HepG2 (cell line): Measurements from ENCODE around the gene KCNMA1. TPM values are rescaled to one million over a fixed set of nuclear protein-coding genes. Genes with fewer than 3 reads are reported as not detected.

ENCODE experiments used
- ATAC-seq: fragments of 200-7000 bp; cut with Tn5 transposase; 3 replicates; pipeline ENCODE4 v1.9.1; 2020; ENCODE audit warnings: mild to moderate bottlenecking, moderate library complexity
- BruUV-seq: library from RNA; stranded (reverse); fragments of 400-500 nt; replicated peaks from 2 replicates; lab custom pipeline; 2021; lab: Mats Ljungman, UMichigan
- CTCF ChIA-PET: fragments of 300-600 bp; formaldehyde crosslinking; extraction: SDS; loops from one replicate; lab custom pipeline; 2021; ENCODE audit warnings: low total read pairs, inconsistent platforms, low intra/inter-chr PET ratio; lab: Yijun Ruan, JAX
- POLR2A ChIA-PET: fragments of 350-600 bp; sonication (Branson Sonifier 250); formaldehyde crosslinking; loops from one replicate; lab custom pipeline; 2020; ENCODE audit warnings: antibody characterized with exemption, inconsistent platforms; lab: Yijun Ruan, JAX
- DNase-seq: peaks from one replicate; pipeline ENCODE4 v3.0.0-alpha.2; 2015; ENCODE audit warnings: low spot score
- FAIRE-seq: peaks from 3 replicates; lab custom pipeline; 2011; peaks lifted over from hg19 to GRCh38; lab: Jason Lieb, UNC
- H2AFZ ChIP-seq: one replicate; pipeline ENCODE4 v1.6.1; 2011; ENCODE audit warnings: low read length, inconsistent platforms
- H3K27ac ChIP-seq: fragments of 300-600 bp; 3 replicates; pipeline ENCODE4 v1.8.0; 2011; ENCODE audit warnings: mixed run types, mild to moderate bottlenecking, mixed read lengths, low read length, inconsistent platforms; ENCODE audit not compliant: insufficient read depth; ENCODE audit errors: extremely low read length
- H3K27me3 ChIP-seq, 2 experiments: fragments of 200-600 bp in 1 of 2; 2 replicates in 1 of 2; 3 replicates in 1 of 2; pipeline versions ENCODE4 v1.6.0 to v1.8.0; 2011; ENCODE audit warnings: low read length in 2 of 2, mild to moderate bottlenecking in 2 of 2, moderate library complexity in 2 of 2, inconsistent platforms in 1 of 2; ENCODE audit not compliant: insufficient read depth in 2 of 2, control insufficient read depth in 1 of 2
- H3K36me3 ChIP-seq, 2 experiments: fragments of 200-600 bp in 1 of 2; replicated peaks in 1 of 2; 2 replicates in 1 of 2; 3 replicates in 1 of 2; pipeline versions ENCODE4 v1.5.1 to v1.8.0; 2011; ENCODE audit warnings: low read length in 2 of 2, inconsistent platforms in 1 of 2; ENCODE audit not compliant: insufficient read depth in 2 of 2, control insufficient read depth in 1 of 2
- H3K4me1 ChIP-seq: 2 replicates; pipeline ENCODE4 v1.5.1; 2012; ENCODE audit warnings: low read length, inconsistent platforms; ENCODE audit not compliant: insufficient read depth
- H3K4me2 ChIP-seq: 2 replicates; pipeline ENCODE4 v1.6.0; 2011; ENCODE audit warnings: low read depth, low read length, inconsistent platforms
- H3K4me3 ChIP-seq, 3 experiments: fragments of 200-600 bp in 1 of 3; sonication (generic), shearing (Covaris generic) in 1 of 3; replicated peaks in 1 of 3; 2 replicates each; pipeline ENCODE4 v1.5.1; 2011 to 2016; ENCODE audit warnings: low read length in 3 of 3, inconsistent platforms in 2 of 3, low read depth in 2 of 3, mild to moderate bottlenecking in 2 of 3, control low read depth in 1 of 3, mixed read lengths in 1 of 3; ENCODE audit not compliant: insufficient read depth in 1 of 3
- H3K79me2 ChIP-seq: one replicate; pipeline ENCODE4 v1.6.1; 2011; ENCODE audit warnings: low read length, inconsistent platforms; ENCODE audit not compliant: insufficient read depth
- H3K9ac ChIP-seq: 2 replicates; pipeline ENCODE4 v1.6.0; 2011; ENCODE audit warnings: mild to moderate bottlenecking, low read depth, low read length, inconsistent platforms; ENCODE audit not compliant: insufficient read depth
- H3K9me3 ChIP-seq: 2 replicates; pipeline ENCODE4 v1.5.1; 2012; ENCODE audit warnings: mild to moderate bottlenecking, low read length
- H4K20me1 ChIP-seq: 2 replicates; pipeline ENCODE4 v1.6.0; 2011; ENCODE audit warnings: inconsistent platforms, mild to moderate bottlenecking, low read length, moderate library complexity; ENCODE audit not compliant: insufficient read depth
- FUBP1 ChIP-seq: sonication (generic); formaldehyde crosslinking; IDR thresholded peaks from 2 replicates; pipeline ENCODE4 v1.5.1; 2020; ENCODE audit warnings: missing genetic modification reagents, mild to moderate bottlenecking, borderline replicate concordance
- JUNB ChIP-seq: sonication (generic); formaldehyde crosslinking; IDR thresholded peaks from 2 replicates; pipeline ENCODE4 v1.8.0; 2022; ENCODE audit warnings: missing genetic modification reagents, mild to moderate bottlenecking, borderline replicate concordance
- KLF13 ChIP-seq: sonication (generic); formaldehyde crosslinking; IDR thresholded peaks from 2 replicates; pipeline ENCODE4 v1.4.0; 2020; ENCODE audit warnings: mild to moderate bottlenecking, missing genetic modification reagents
- PLSCR1 ChIP-seq: sonication (generic); formaldehyde crosslinking; IDR thresholded peaks from 2 replicates; pipeline ENCODE4 v1.5.0; 2020; ENCODE audit warnings: missing genetic modification reagents, mild to moderate bottlenecking, borderline replicate concordance
- STAT6 ChIP-seq: sonication (generic); formaldehyde crosslinking; IDR thresholded peaks from 2 replicates; pipeline ENCODE4 v1.4.0; 2020; ENCODE audit warnings: missing genetic modification reagents, mild to moderate bottlenecking, borderline replicate concordance
- TOE1 ChIP-seq: sonication (generic); formaldehyde crosslinking; IDR thresholded peaks from 2 replicates; pipeline ENCODE4 v1.4.0; 2020; ENCODE audit warnings: mild to moderate bottlenecking, missing genetic modification reagents
- ZNF354B ChIP-seq: sonication (generic); formaldehyde crosslinking; IDR thresholded peaks from 2 replicates; pipeline ENCODE4 v1.8.0; 2022; ENCODE audit warnings: mild to moderate bottlenecking, missing genetic modification reagents
- ZNF607 ChIP-seq: sonication (generic); formaldehyde crosslinking; IDR thresholded peaks from 2 replicates; pipeline ENCODE4 v1.5.1; 2020; ENCODE audit warnings: missing genetic modification reagents, mild to moderate bottlenecking, borderline replicate concordance
- ZSCAN30 ChIP-seq: sonication (generic); formaldehyde crosslinking; IDR thresholded peaks from 2 replicates; pipeline ENCODE4 v1.5.0; 2020; ENCODE audit warnings: mild to moderate bottlenecking, missing genetic modification reagents
- WGBS: methylation state at CpG from one replicate; pipeline ENCODE4 v1.1.6; 2017; ENCODE audit warnings: low lambda C conversion rate; 5-methylcytosine and 5-hydroxymethylcytosine counted together
- in situ Hi-C: cut with HindIII; loops from 2 replicates; pipeline ENCODE4 v1.10.0; 2017; ENCODE audit warnings: low pct_unique_long_range_greater_than_20kb; ENCODE audit not compliant: extremely low pct_ligation_motif_present
- intact Hi-C: fragments of 100-400 bp; cut with micrococcal nuclease; formaldehyde crosslinking; loops from one replicate; pipeline ENCODE4 v1.10.0; 2022; ENCODE audit not compliant: unreplicated experiment
- polyA plus RNA-seq, 8 experiments: library from polyadenylated mRNA; depleted of rRNA in 3 of 8; stranded (reverse) in 7 of 8; unstranded in 1 of 8; fragments of >200 nt; fragmentation: Illumina TruSeq in 4 of 8; extraction: Trizol in 4 of 8; gene quantifications; 2 replicates each; pipeline versions ENCODE4 v1.2.1 to v1.2.3, GENCODE V29; 2011 to 2016; ENCODE audit warnings: low read depth in 4 of 8, missing spikeins in 1 of 8, mixed read lengths in 1 of 8; ENCODE audit not compliant: insufficient read depth in 1 of 8
- total RNA-seq, 5 experiments: library from RNA; depleted of rRNA; stranded (reverse); fragments of >200 nt; fragmentation: Illumina TruSeq; extraction: Trizol; gene quantifications; 2 replicates each; pipeline ENCODE4 v1.2.3, GENCODE V29; 2016; ENCODE audit warnings: low read depth in 1 of 5

KCNMA1 gene
- total and polyA plus RNA-seq, 2 of the 13 experiments (the other 11 are each of a cell fraction or from before 2014, with no cell fraction given), result 0.02 TPM; not detected in 1

- TF ChIP-seq ZSCAN30 (CRISPR knock-in tag) (no peak), FUBP1 (no peak), STAT6 (no peak), ZNF354B (CRISPR knock-in tag) (no peak), JUNB (CRISPR knock-in tag) (no peak), KLF13 (CRISPR knock-in tag) (no peak)
- TF ChIP-seq, all 625 proteins: peak for 0
Measured at GRCh38 chr10:77149706-77150105, 487.9 kb downstream of the KCNMA1 start (continued).

- POLR2A ChIA-PET, result no interaction called here
- CTCF ChIA-PET, result no interaction called here
- no peaks in the 10 kb centered on the region for H3K27me3 ChIP-seq
Measured at GRCh38 chr10:77149001-77149400, 488.6 kb downstream of the KCNMA1 start.

More at GRCh38 chr10:77149001-77149400, 488.6 kb downstream of the KCNMA1 start:
- no peak overlapping the region for H3K4me3 ChIP-seq
- H3K4me2 ChIP-seq, result no peak overlapping the region
- in situ Hi-C loops (no loop called here), intact Hi-C loops (no loop called here)
- no peaks in the 10 kb centered on the region for H4K20me1 ChIP-seq
- H2AFZ ChIP-seq, result no peak overlapping the region
- H3K36me3 ChIP-seq, result no peaks in the 10 kb centered on the region
- no peaks in the 10 kb centered on the region for H3K4me1 ChIP-seq
- no peak for DNase-seq
- no peaks in the 10 kb centered on the region for H3K9me3 ChIP-seq
- 4% methylated on average over 4 of the region's 4 CpGs for WGBS
- BruUV-seq, result no TSS peak
- no peak overlapping the region for H3K27ac ChIP-seq
- H3K79me2 ChIP-seq, result no peaks in the 10 kb centered on the region
- H3K9ac ChIP-seq, result no peak overlapping the region
- no peak for ATAC-seq
- no peak for TF ChIP-seq TOE1 (CRISPR knock-in tag)
- TF ChIP-seq ZNF607 (CRISPR knock-in tag), result no peak
- TF ChIP-seq PLSCR1 (CRISPR knock-in tag), result no peak
- TF ChIP-seq, all 625 proteins: peak for 0
- no peak for FAIRE-seq
